Left renal pelvis (tissue), 4 donors: ENCODE data around the gene MCIDAS. TPM values are rescaled to one million over a fixed set of nuclear protein-coding genes. Genes with fewer than 3 reads are reported as not detected.

ENCODE experiments used
- DNase-seq, 4 donors: peaks; one replicate each; pipeline ENCODE4 v3.0.0-alpha.2; 2013; ENCODE audit warnings: low read depth in 4 of 4, low spot score in 3 of 4
- polyA plus RNA-seq, 4 donors: library from polyadenylated mRNA; unstranded; fragments of 120-200 nt; gene quantifications; one replicate each; pipeline ENCODE4 v1.2.1, GENCODE V29; 2013; ENCODE audit not compliant: insufficient read length in 4 of 4

Gene MCIDAS
- 1 to 10 TPM in 2 of 4 donors, under 1 TPM in 1, not detected in 1; 0.40 to 1.1 (median 1.0) TPM for polyA plus RNA-seq

GRCh38 chr5:55226934-55227663, at the start of gene MCIDAS:
TSS of gene MCIDAS (minus strand) at chr5:55227315. CDS start at chr5:55227138, 177 bp downstream.
- DNase-seq: peak in 1 of 4 donors; percentile 21

GRCh38 chr5:55276771-55277170, 49.7 kb upstream of the MCIDAS start:
- no peak for DNase-seq

- DNase-seq: no peak
These were observed 31.2 kb upstream of the MCIDAS start for GRCh38 chr5:55258339-55258738.

GRCh38 chr5:55254802-55255201, 27.7 kb upstream of the MCIDAS start:
- DNase-seq: no peak

GRCh38 chr5:55250064-55250463, 22.9 kb upstream of the MCIDAS start:
- no peak for DNase-seq

GRCh38 chr5:55241746-55242145, 14.6 kb upstream of the MCIDAS start:
- DNase-seq: peak in 2 of 4 donors; percentile 32 to 46

- no peak for DNase-seq
These were observed 9.7 kb upstream of the MCIDAS start for GRCh38 chr5:55236800-55237199.

- peak in 1 of 4 donors; percentile 37 for DNase-seq
These were observed 7.1 kb upstream of the MCIDAS start for GRCh38 chr5:55234121-55234700.

GRCh38 chr5:55232985-55233928, 6.1 kb upstream of the MCIDAS start, which contains the start of gene CCNO:
TSS of gene CCNO (minus strand) at chr5:55233608. CDS start at chr5:55233523, 85 bp downstream.
- peak in 1 of 4 donors; percentile 58 for DNase-seq

- DNase-seq: no peak
These were observed 5.3 kb upstream of the MCIDAS start for GRCh38 chr5:55232271-55232984.

- no peak for DNase-seq
These were observed 4.8 kb upstream of the MCIDAS start for GRCh38 chr5:55231919-55232270.

- no peak for DNase-seq
These were observed 4.2 kb upstream of the MCIDAS start for GRCh38 chr5:55231029-55231918.

GRCh38 chr5:55230086-55230629, 3.0 kb upstream of the MCIDAS start:
- no peak for DNase-seq

- no peak for DNase-seq
These were observed 732 bp upstream of the MCIDAS start for GRCh38 chr5:55227664-55228430.

GRCh38 chr5:55226027-55226933, 835 bp downstream of the MCIDAS start:
- DNase-seq: peak in 1 of 4 donors; percentile 49

- DNase-seq: no peak
These were observed 1.8 kb downstream of the MCIDAS start for GRCh38 chr5:55225346-55225745.

- no peak for DNase-seq
These were observed 3.3 kb downstream of the MCIDAS start for GRCh38 chr5:55223812-55224240.
